DMS 273 (cell line): ENCODE results near the gene NFIB.

Experiments used
- DNase-seq: peaks from one replicate; lab custom pipeline; 2025; ENCODE audit not compliant: unreplicated experiment; lab: John Stamatoyannopoulos, UW

Gene NFIB

GRCh38 chr9:14249527-14249926 lies 64.4 kb downstream of the NFIB start:
- no peak for DNase-seq

- no peak for DNase-seq
Measured at GRCh38 chr9:14248149-14248548, 65.8 kb downstream of the NFIB start.

- DNase-seq, result no peak
Measured at GRCh38 chr9:14247577-14247976, 66.4 kb downstream of the NFIB start.

- no peak for DNase-seq
Measured at GRCh38 chr9:14246951-14247350, 67.0 kb downstream of the NFIB start.

GRCh38 chr9:14245901-14246525 lies 67.9 kb downstream of the NFIB start:
- DNase-seq, result no peak

GRCh38 chr9:14243514-14244042 lies 70.4 kb downstream of the NFIB start:
- DNase-seq, result peak; percentile 41

GRCh38 chr9:14242150-14242805 lies 71.7 kb downstream of the NFIB start:
- DNase-seq, result peak; percentile 23

- DNase-seq, result peak; percentile 81
Measured at GRCh38 chr9:14240537-14240936, 73.4 kb downstream of the NFIB start.

- no peak for DNase-seq
Measured at GRCh38 chr9:14238518-14238917, 75.4 kb downstream of the NFIB start.

- DNase-seq, result no peak
Measured at GRCh38 chr9:14238079-14238478, 75.9 kb downstream of the NFIB start.

- DNase-seq, result no peak
Measured at GRCh38 chr9:14236591-14236990, 77.3 kb downstream of the NFIB start.

- no peak for DNase-seq
Measured at GRCh38 chr9:14232111-14232510, 81.8 kb downstream of the NFIB start.

- DNase-seq, result no peak
Measured at GRCh38 chr9:14231196-14231990, 82.5 kb downstream of the NFIB start.

GRCh38 chr9:14228602-14229001 lies 85.3 kb downstream of the NFIB start:
- DNase-seq, result no peak

GRCh38 chr9:14226855-14227532 lies 86.9 kb downstream of the NFIB start:
- no peak for DNase-seq

- DNase-seq, result no peak
Measured at GRCh38 chr9:14223081-14223480, 90.9 kb downstream of the NFIB start.

GRCh38 chr9:14222149-14222835 lies 91.6 kb downstream of the NFIB start:
- no peak for DNase-seq

- peak; percentile 30 for DNase-seq
Measured at GRCh38 chr9:14221558-14221957, 92.4 kb downstream of the NFIB start.

- DNase-seq, result no peak
Measured at GRCh38 chr9:14221119-14221518, 92.8 kb downstream of the NFIB start.

GRCh38 chr9:14220256-14220655 lies 93.7 kb downstream of the NFIB start:
- no peak for DNase-seq

- no peak for DNase-seq
Measured at GRCh38 chr9:14219850-14220249, 94.1 kb downstream of the NFIB start.
